ENCODE measurements around the gene C20orf144.
"Not testable (repeated sequence)": the region's sequence is repeated elsewhere in the genome, so short reads cannot be mapped to it uniquely, and the experiment has no call there.

Gene C20orf144

DNA sequence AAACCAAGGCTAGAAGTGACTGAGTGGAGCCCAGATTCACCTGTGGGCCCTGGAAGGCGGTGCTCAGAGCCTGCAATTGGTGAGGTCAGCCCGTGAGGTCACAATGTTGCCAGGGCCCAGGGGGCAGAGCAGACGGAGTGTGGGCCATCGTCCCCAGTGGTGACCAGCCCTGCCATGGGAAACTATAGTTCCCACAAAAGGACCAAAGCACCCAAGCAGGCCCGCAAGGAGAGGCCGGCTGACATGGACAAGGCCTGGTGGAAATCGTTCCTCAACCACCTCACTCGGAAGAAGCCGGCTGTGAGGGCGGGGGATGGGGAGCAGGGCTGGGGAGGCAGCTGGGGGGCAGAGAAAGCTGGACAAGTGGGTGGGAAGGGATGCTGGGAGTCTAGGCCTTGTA lies at the start of gene C20orf144:
C20orf144 (plus strand) TSS at position 156 of the 400 bp plus-strand sequence; CDS start at position 175, 19 bp downstream.
- DNase-seq = no peak

DNA sequence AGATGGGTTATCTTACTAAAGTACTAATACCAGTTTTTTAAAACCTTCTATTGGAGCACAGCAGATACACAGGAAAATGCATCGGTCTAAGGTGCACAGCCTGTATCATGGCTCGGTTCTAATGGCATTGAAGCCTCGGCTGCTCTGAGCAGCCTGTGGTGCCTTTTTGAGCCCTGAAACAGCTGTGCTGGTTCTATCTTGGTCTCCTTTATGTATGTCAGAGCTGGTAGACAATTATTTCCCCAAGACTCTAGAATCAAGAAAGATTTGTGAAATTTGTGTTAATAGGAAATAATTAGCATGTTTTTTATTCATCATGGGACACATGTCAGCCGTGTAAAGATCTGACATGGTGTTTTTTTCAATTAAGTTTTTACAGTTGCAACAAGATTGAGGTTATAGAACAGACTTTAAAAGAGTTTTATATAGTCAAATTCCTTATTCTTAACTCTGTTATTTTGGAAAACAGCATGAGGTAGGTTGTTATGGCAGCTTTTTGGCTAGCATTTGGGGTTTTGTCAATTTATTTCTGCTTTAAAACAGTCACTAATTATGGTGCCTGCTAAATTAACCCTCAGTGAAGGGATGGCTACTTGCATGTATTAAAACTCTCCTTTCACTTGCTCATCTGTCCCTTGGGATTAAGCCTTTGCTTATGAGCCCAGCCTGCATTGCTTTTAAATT lies 40.3 kb upstream of the C20orf144 start:
- no peak for DNase-seq

DNA sequence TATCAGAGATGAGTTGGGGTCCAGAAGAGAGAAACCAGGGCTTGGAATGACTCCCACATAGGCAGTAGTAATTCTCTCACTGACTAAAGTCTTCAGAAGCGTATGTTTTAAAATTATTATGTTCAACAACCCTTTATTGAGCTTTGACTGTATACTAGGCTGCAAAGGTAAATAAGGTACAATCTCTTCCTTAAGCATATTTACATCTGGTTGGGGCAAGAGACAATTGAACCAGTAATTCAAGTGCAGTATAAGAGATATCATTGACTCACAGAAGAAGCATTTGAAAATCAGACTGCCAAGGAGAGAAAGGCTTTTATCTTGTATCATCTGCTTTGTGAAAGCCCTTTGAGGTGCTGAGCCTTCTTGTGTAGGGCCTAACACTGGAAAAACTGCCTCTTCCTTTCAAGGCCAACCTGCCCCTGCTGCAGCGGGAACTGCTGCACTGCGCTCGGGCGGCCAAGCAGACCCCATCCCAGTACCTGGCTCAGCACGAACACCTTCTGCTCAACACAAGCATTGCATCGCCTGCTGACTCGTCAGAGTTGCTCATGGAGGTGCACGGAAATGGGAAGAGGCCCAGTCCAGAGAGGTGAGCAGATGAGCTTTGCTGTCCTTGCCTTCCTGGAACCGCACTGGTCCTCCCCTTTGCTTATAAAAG lies 39.3 kb upstream of the C20orf144 start:
- no peak for DNase-seq

DNA sequence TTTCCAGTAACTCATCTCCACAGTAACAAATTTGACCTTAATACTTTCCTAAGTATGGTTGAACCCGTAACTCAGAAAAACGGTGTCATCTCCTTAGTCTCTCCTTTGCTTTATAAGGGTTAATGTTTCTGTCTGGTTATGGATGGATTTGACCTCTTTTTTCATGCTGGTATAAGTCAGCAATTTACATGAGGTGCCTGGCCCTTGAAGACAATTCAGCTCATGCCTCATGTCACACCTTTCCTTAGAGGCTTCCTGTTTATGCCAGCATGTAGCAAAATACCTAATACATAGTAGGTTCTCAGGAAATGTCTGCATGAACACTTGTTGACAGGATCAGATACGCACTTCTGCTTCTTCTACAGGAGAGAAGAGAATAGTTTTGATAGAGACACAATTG lies 37.7 kb upstream of the C20orf144 start:
- DNase-seq = no peak

DNA sequence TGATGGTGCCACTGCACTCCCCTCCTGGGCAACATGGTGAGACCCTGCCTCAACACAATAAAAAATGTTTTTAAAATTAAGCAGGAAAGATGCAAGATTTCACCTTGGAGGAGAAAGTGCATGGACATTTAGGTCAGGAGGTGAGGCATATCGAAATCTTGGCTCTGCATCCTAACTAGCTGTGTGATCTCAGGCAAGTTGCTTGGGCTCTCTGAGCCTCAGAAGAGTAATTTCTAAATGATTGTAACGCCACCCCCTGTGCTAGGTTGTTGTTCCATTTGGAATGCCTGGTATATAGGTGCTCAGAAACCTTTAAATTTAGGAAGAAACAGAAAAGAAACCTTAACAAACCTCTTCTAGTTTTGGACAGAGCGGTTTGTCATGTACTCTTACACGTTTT lies 35.9 kb upstream of the C20orf144 start:
- no peak for DNase-seq

DNA sequence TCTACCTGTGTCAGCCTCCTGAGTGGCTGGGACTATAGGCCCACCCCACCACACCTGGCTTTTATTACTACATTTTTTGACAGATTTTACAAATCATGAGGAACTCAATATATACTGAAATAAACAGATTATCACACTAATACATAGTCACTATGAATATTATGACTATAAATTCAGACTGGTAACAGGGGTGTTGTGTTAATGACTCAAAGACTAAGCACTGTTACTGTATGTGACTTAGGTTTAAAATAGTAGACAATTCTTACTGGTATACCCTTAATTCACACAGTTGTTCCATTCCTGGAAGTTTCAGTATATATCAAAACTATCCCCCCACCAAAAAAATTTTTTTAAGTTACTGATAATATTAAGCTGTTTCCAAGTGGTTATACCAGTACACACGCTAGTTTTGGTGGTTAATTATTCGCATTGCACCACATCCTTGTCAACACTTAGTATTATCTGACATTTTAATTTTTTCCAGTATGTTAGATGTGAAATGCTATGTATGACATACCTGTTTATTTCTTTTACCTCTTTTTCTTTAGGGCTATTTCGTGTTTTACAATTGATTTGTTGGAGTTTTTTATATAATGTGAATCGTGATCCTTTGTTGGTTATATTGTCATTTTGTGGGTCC lies 34.4 kb upstream of the C20orf144 start:
- DNase-seq = no peak

DNA sequence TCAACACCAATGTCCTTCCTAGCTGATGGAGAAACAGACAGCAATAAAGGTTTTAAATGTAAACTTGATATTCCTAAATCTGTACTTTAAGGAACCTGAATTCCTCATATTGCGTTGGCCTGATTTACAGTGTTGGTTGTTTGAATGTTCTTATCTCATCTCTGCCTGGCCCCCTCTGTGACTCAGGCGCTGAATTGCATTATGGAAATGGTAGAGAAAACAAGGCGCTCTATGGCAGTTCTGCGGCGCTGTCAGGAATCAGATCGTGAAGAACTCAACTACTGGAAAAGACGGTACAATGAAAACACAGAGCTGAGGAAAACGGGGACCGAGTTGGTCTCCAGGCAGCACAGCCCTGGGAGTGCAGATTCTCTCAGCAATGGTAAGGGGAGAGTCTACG lies 32.6 kb upstream of the C20orf144 start:
- DNase-seq = no peak

DNA sequence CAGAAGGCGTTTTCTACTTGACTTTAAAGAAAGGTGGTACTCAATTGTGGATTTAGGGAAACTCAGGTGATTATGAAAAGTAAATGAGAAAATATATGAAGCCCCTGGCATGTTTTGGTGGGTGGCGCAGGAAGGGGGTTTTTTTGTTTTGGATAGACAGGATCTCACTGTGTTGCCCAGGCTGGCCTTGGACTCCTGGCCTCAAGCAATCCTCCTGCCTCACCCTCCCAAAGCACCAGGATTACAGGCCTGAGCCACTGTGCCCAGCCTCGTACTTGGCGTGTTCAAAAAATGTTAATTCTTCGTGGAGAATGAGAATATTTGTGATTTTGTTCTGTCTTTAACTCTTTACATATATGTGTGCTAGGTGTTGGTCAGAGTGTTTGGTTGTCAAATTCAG lies 32.1 kb upstream of the C20orf144 start:
- DNase-seq = no peak

DNA sequence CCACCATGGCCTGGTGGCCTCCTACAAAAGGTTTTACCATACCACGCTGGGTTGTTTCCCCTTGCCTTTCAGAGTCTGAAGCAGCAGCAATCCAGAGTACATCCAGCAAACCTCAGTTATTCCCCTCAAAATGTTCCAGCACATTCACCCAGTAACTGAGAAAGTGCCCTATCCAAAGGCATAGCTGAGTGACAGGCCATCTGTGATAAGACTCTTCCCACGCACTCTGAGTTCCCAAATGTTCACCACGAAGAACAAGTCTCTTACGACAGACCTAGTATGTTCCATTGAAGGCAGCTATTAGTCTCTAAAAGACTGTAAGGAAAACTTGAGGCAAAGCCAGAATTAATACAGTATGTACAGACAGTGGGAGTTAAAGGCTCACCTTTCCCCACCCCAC lies 31.6 kb upstream of the C20orf144 start:
- DNase-seq = no peak

DNA sequence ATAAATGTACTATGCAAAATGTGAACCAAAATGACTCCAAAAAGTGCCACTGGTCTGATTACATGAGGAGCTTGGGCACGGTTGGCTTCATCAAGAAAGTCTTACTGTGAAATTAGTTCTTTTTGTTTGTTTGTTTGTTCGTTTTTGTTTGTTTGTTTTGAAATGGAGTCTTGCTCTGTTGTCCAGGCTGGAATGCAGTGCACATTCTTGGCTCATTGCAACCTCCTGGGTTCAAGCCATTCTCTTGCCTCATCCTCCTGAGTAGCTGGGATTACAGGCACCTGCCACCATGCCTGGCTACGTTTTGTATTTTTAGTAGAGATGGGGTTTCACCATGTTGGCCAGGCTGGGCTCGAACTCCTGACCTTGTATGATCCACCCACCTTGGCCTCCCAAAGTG lies 30.2 kb upstream of the C20orf144 start:
- DNase-seq = not testable (repeated sequence)

DNA sequence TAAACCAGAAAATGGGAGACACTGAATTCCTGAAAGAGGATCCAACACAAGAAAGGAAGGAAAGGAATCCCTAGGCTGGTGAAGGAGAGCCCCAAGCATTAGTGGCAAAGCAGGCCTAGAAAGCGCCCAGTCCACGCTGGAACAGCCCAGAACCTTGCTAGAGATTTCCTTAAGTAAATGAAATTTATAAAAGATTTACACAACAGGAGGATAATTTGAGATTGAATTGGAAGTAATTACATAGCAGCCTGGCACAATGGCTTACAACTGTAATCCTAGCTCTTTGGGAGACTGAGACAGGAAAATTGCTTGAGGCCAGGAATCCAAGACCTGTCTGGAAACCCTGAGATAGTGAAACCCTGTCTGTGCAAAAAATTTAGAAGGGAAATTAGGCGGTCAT lies 26.8 kb upstream of the C20orf144 start:
- no peak for DNase-seq

DNA sequence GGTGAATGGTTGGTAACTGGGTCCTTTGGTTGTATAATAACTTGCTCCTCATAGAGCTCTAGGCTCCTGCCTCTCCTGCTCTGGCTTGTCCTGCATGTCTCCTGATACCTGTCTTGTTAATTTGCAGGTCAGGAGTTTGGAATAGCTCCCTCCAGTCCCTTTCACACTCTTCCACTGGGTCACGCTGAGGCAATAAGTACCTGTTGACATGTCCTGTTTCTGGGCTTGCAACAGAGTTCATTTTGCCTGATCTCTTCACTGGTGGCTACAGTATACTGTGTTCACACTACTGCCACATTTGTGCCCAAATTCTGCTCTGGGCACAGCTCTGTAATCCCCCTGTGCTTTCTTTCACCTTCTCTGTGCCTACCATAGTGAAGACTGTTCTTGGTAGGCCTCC lies 25.4 kb upstream of the C20orf144 start:
- no peak for DNase-seq

DNA sequence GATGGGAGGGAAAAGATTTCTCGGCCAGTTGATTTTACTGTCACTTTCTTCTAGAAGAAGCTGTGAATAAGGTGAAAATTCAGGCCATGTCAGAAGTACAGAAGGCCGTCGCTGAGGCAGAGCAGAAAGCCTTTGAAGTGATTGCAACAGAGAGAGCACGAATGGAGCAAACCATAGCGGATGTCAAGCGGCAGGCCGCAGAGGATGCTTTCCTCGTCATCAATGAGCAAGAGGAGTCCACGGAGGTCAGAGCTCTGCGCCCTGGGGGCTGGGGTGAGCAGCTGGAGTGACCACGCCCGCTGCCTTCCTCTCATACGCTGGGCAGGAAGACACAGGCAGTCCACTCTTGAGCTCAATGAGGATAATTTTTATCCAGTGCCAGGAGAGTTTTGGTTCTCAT lies 21.8 kb upstream of the C20orf144 start:
- no peak for DNase-seq

DNA sequence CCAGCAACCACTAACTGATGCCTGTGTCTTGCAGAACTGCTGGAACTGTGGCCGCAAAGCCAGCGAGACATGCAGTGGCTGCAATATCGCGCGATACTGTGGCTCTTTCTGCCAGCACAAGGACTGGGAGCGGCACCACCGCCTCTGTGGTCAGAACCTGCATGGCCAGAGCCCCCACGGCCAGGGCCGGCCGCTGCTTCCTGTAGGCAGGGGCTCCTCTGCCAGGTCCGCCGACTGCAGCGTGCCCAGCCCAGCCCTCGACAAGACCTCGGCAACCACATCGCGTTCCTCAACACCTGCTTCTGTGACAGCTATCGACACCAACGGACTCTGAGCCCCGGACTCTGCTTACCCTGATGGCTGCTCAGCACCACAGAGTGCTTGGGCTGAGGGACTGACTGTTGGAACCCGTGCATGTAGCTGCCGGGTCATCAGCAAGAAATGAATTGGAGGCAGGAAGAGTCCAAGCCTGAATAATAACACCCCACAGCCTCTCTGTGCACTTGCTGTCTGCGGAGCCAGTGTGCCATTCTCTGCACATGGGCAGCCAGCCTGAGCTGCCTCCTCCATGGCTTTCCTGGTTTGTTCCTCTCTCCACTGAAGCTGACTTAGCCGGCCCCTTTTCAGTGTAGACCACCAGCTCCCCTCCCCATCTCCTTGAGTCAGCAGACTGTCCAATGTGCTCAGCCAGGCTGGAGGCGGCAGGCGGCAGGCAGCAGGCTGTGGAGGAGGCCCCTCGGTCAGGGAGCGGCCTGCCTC lies 17.6 kb upstream of the C20orf144 start:
- DNase-seq = no peak

DNA sequence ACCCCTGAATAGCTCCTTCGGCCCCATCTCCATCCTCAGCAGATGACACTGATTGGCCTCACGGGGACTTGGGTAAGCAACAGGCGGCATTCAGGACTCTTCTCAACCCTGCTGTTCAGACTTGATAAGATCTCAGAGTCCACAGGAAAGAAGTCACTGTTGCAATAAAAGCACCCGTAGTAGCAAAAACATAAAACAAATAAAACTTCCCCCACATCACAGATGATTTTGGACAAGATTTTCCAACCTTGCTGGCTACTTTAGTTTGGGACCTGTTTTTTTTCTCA lies 17.1 kb upstream of the C20orf144 start:
- no peak for DNase-seq

DNA sequence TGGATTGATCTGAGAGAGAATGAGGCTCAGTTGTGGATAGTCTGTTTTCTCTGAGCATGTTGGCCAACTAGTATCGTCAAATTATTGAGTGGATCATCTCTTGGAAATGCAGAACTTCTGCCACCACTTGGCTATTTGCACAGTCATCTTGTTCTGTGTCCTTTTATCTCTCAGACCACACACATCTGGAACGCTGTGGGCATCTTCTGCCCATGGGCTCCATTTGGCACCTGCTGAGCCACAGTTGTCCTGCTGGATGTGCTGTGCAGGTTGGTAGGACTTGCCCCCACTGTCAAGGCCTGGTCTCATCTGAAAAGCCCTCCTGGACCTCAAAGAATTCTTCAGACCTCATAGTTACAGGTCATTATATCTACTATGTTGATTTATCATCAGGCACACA lies 16.7 kb upstream of the C20orf144 start:
- no peak for DNase-seq

DNA sequence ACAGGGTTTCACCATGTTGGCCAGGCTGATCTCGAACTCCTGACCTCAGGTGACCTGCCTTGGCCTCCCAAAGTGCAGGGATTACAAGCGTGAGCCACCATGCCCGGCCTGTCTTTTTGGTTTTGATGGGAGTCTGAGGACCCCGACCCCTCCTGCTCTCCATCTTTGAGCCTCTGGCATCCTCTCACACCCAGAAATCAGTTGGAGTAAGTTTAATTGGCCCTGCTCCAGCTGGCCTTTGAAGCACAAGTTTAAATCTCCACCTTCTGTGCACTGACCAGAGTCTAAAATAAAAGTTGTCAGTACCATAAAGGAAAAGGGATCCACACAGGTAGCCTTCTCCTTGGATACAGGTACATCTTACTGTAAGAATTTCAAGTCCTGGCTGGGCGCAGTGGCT lies 15.9 kb upstream of the C20orf144 start:
- DNase-seq = no peak

DNA sequence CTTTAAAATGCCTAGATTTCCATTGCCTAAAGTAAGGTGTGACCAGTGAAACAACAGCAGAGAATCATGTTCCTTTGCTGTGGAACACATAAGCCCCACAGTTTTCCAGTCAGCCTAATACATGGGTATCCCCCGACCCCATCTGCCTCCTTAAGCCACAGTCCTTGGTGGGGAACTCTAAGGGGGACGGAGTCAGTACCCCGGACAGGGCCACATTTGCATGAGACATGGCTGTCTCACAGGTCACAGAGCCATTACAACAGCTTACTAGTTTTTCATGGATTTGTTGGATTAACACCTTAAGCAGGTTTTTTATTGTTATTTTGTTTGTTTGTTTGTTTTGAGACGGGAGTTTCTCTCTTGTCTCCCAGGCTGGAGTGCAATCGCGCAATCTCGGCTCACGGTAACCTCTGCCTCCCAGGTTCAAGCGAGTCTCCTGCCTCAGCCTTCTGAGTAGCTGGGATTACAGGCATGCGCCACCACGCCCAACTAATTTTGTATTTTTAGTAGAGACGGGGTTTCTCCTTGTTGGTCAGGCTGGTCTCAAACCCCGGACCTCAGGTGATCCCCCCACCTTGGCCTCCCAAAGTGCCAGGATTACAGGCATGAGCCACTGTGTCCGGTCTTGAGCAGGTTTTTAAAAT lies 15.0 kb upstream of the C20orf144 start:
- not testable (repeated sequence) for DNase-seq

DNA sequence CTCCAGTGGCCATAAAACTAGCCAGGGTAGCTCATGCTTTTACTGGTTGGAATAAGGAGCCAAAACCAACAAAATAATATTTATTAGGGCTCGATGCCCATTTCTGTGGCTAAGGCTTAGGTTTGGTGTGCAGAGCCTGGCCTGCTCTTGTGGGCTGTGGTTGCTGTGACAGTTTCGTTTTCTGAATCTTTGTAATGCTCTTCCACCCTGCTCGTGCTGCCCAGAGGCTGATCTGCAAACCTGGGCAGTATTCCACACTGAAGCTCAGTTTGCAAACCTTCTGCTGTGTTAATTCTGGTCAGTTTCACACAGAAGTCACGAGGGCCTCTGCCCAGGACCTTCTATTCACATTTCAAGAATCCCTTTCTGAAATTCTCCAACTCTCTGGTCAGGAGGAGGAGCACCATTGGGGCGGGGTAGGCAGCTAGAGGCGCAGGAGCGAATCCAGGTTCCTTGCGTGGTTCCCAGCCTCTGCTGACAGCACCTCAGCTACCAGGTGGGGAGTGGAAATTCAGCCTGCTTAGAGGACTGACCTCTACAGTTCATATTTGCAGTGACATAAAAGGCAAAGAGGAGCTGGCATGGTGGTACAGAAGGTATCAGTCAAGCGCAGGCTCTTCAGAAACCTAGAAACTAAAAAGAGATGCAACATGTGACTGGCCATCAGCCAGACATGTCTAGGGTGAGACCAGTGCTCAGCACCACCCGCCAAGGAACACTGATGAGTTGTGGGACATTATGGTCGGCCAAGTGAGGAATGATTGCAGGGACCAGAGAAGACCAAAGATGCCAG lies 14.3 kb upstream of the C20orf144 start:
- DNase-seq = no peak

DNA sequence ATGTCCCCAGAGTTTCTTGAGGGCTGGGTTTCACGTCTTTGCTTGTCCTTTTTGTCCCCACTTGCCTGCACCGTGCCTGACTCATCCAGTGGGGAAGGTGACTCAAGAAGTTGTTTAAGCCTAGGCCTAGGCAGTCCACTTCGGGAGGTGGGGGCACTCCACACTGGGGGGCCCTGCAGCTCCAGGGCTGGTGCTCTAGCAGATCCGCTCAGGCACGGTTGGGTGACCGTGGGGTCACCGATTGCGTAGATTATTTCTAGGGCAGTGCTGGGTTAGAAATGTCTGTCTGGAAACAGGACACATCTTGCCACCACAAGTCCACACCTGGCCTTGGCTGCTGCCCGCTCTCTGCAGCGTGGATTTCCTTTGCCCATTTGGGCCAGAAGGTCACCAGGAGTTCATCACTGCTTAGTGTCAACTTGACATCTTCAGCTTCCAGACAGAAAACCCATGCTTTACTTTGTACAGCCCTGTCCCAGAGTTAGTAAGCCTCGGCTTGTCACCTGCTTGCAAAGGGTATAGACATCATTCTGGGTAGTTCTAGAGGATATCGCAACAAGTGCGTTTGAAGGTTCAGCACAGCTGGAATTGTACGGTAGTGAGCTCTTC lies 13.6 kb upstream of the C20orf144 start:
- DNase-seq = no peak

DNA sequence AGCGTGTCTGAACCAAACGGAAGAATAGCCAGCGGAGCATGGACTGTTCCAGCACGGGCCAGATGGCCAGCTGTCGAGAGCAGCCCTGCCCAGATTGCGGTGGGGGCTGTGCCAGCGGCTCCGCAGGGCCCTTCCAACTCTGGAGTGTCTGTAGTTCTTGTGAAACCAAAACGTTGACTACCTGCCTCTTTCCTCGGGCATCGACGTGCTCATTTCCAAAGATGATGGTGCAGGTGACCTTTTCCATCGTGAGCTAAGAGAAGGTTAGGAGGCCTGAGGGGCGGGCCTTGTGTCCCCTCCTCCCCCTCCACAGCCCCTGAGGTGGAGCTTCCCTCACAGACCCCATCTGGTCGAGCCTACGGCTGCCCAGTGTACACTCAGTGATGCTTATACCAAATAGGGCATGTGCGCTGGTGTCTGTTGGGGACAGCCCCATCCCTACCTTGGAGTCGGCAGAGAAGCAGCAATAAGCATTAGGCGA lies 12.9 kb upstream of the C20orf144 start:
- DNase-seq = no peak
